Ramos (cell line): ENCODE measurements around the gene ARHGDIG.
"Not testable (repeated sequence)": the region's sequence is repeated elsewhere in the genome, so short reads cannot be mapped to it uniquely, and the experiment has no call there.

Source experiments
- in situ Hi-C: fragments of 300-500 bp; cut with MboI; formaldehyde crosslinking; loops from one replicate; pipeline ENCODE4 v1.14.3; 2022; ENCODE audit warnings: low sequenced_read_pairs; ENCODE audit not compliant: unreplicated experiment

The ARHGDIG gene

DNA sequence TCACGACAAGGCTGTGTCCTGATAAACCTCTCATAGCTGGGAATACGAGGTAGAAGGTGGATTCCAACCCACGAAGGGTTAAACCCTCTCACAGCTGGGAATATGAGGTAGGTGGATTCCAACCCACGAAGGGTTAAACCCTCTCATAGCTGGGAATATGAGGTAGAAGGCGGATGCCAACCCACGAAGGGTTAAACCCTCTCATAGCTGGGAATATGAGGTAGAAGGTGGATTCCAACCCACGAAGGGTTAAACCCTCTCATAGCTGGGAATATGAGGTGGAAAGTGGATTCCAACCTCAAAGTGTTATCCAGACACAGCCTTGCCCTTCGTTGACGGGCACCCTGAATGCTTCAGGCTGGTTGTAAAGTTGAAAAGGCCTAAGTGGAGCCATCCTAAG lies 41.1 kb downstream of the ARHGDIG start:
- in situ Hi-C loops = no loop called here

GRCh38 chr16:322476-323143 lies 42.2 kb downstream of the ARHGDIG start:
- in situ Hi-C loops = no loop called here

DNA sequence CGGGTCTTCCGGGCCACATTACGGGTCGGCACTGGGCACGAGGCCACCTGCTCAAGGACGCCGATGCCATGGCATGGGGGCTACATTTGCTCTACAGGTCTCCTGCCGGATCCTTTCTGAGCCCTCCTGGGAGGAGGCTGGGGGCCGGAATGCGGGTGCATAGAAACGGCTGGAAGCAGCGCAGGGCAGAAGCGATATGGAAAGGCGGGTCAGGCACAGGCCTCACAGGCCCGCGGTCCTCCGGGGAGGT lies 43.7 kb downstream of the ARHGDIG start:
- in situ Hi-C loops = no loop called here

GRCh38 chr16:324451-325334 lies 44.3 kb downstream of the ARHGDIG start:
- in situ Hi-C loops = no loop called here

GRCh38 chr16:325375-326145 lies 45.2 kb downstream of the ARHGDIG start:
- in situ Hi-C loops = no loop called here

- in situ Hi-C loops = no loop called here
Observed at GRCh38 chr16:330741-331140, 50.4 kb downstream of the ARHGDIG start.

- in situ Hi-C loops = not testable (repeated sequence)
Observed at GRCh38 chr16:331181-331814, 50.9 kb downstream of the ARHGDIG start.
